ENCODE data around the gene DYNC1H1.
"Not testable (repeated sequence)": the region's sequence is repeated elsewhere in the genome, so short reads cannot be mapped to it uniquely, and the experiment has no call there.

The DYNC1H1 gene

GRCh38 chr14:101979666-101980065 lies 15.3 kb downstream of the DYNC1H1 start:
- H3K9me3 ChIP-seq (ENCODE audit: control insufficient read depth, insufficient read depth, low read length), result no peaks in the 10 kb centered on the region
- no peaks in the 10 kb centered on the region for H3K27me3 ChIP-seq (ENCODE audit: control insufficient read depth, insufficient read depth, low read length)
- H3K9ac ChIP-seq (ENCODE audit: low read depth, low read length), result no peak overlapping the region
- no peak overlapping the region for H3K27ac ChIP-seq (ENCODE audit: low read depth, low read length)
- peaks cover 87% of the 10 kb centered on the region for H3K36me3 ChIP-seq (ENCODE audit: control insufficient read depth, insufficient read depth, low read length)
- no peaks in the 10 kb centered on the region for H3K4me1 ChIP-seq (ENCODE audit: control insufficient read depth, insufficient read depth, low read length)
- no peak overlapping the region for H3K4me3 ChIP-seq (ENCODE audit: low read depth, low read length)

GRCh38 chr14:101980251-101980650 lies 15.9 kb downstream of the DYNC1H1 start:
- no peak overlapping the region for H3K27ac ChIP-seq (ENCODE audit: low read depth, low read length)
- H3K36me3 ChIP-seq (ENCODE audit: control insufficient read depth, insufficient read depth, low read length), result peaks cover 85% of the 10 kb centered on the region
- no peaks in the 10 kb centered on the region for H3K27me3 ChIP-seq (ENCODE audit: control insufficient read depth, insufficient read depth, low read length)
- H3K9me3 ChIP-seq (ENCODE audit: control insufficient read depth, insufficient read depth, low read length), result no peaks in the 10 kb centered on the region
- H3K4me3 ChIP-seq (ENCODE audit: low read depth, low read length), result no peak overlapping the region
- H3K4me1 ChIP-seq (ENCODE audit: control insufficient read depth, insufficient read depth, low read length), result no peaks in the 10 kb centered on the region
- H3K9ac ChIP-seq (ENCODE audit: low read depth, low read length), result no peak overlapping the region

- no peaks in the 10 kb centered on the region for H3K27me3 ChIP-seq (ENCODE audit: control insufficient read depth, insufficient read depth, low read length)
- no peak overlapping the region for H3K9ac ChIP-seq (ENCODE audit: low read depth, low read length)
- no peaks in the 10 kb centered on the region for H3K9me3 ChIP-seq (ENCODE audit: control insufficient read depth, insufficient read depth, low read length)
- peaks cover 89% of the 10 kb centered on the region for H3K36me3 ChIP-seq (ENCODE audit: control insufficient read depth, insufficient read depth, low read length)
- no peak overlapping the region for H3K4me3 ChIP-seq (ENCODE audit: low read depth, low read length)
- H3K4me1 ChIP-seq (ENCODE audit: control insufficient read depth, insufficient read depth, low read length), result no peaks in the 10 kb centered on the region
- H3K27ac ChIP-seq (ENCODE audit: low read depth, low read length), result no peak overlapping the region
These were observed 16.3 kb downstream of the DYNC1H1 start for GRCh38 chr14:101980700-101981099.

GRCh38 chr14:101982621-101983020 lies 18.2 kb downstream of the DYNC1H1 start:
- H3K9ac ChIP-seq (ENCODE audit: low read depth, low read length), result no peak overlapping the region
- H3K27ac ChIP-seq (ENCODE audit: low read depth, low read length), result no peak overlapping the region
- peaks cover 90% of the 10 kb centered on the region for H3K36me3 ChIP-seq (ENCODE audit: control insufficient read depth, insufficient read depth, low read length)
- H3K27me3 ChIP-seq (ENCODE audit: control insufficient read depth, insufficient read depth, low read length), result no peaks in the 10 kb centered on the region
- H3K9me3 ChIP-seq (ENCODE audit: control insufficient read depth, insufficient read depth, low read length), result no peaks in the 10 kb centered on the region
- H3K4me3 ChIP-seq (ENCODE audit: low read depth, low read length), result no peak overlapping the region
- H3K4me1 ChIP-seq (ENCODE audit: control insufficient read depth, insufficient read depth, low read length), result no peaks in the 10 kb centered on the region

GRCh38 chr14:101984831-101985230 lies 20.5 kb downstream of the DYNC1H1 start:
- not testable (repeated sequence) for H3K27ac ChIP-seq (ENCODE audit: low read depth, low read length); H3K4me3 ChIP-seq (ENCODE audit: low read depth, low read length); H3K4me1 ChIP-seq (ENCODE audit: control insufficient read depth, insufficient read depth, low read length); H3K9ac ChIP-seq (ENCODE audit: low read depth, low read length); H3K27me3 ChIP-seq (ENCODE audit: control insufficient read depth, insufficient read depth, low read length); H3K9me3 ChIP-seq (ENCODE audit: control insufficient read depth, insufficient read depth, low read length)
- peaks cover 91% of the 10 kb centered on the region for H3K36me3 ChIP-seq (ENCODE audit: control insufficient read depth, insufficient read depth, low read length)

- H3K4me3 ChIP-seq (ENCODE audit: low read depth, low read length), result no peak overlapping the region
- peaks cover 89% of the 10 kb centered on the region for H3K36me3 ChIP-seq (ENCODE audit: control insufficient read depth, insufficient read depth, low read length)
These were observed 21.6 kb downstream of the DYNC1H1 start for GRCh38 chr14:101985957-101986356.

GRCh38 chr14:101986953-101987352 lies 22.6 kb downstream of the DYNC1H1 start:
- Histone ChIP-seq H3K4me3 (ENCODE audit: low read depth, low read length) (no peak overlapping the region), H3K27ac (ENCODE audit: low read depth, low read length) (no peak overlapping the region), H3K27me3 (ENCODE audit: control insufficient read depth, insufficient read depth, low read length) (no peaks in the 10 kb centered on the region), H3K9ac (ENCODE audit: low read depth, low read length) (no peak overlapping the region), H3K36me3 (ENCODE audit: control insufficient read depth, insufficient read depth, low read length) (peaks cover 89% of the 10 kb centered on the region), H3K4me1 (ENCODE audit: control insufficient read depth, insufficient read depth, low read length) (no peaks in the 10 kb centered on the region), H3K9me3 (ENCODE audit: control insufficient read depth, insufficient read depth, low read length) (no peaks in the 10 kb centered on the region)

More at GRCh38 chr14:101985957-101986356, 21.6 kb downstream of the DYNC1H1 start:
- Histone ChIP-seq H3K4me1 (ENCODE audit: control insufficient read depth, insufficient read depth, low read length) (no peaks in the 10 kb centered on the region), H3K27ac (ENCODE audit: low read depth, low read length) (no peak overlapping the region), H3K9me3 (ENCODE audit: control insufficient read depth, insufficient read depth, low read length) (no peaks in the 10 kb centered on the region), H3K9ac (ENCODE audit: low read depth, low read length) (no peak overlapping the region), H3K27me3 (ENCODE audit: control insufficient read depth, insufficient read depth, low read length) (no peaks in the 10 kb centered on the region)

GRCh38 chr14:101988377-101988776 lies 24.0 kb downstream of the DYNC1H1 start:
- Histone ChIP-seq H3K27me3 (ENCODE audit: control insufficient read depth, insufficient read depth, low read length) (no peaks in the 10 kb centered on the region), H3K9me3 (ENCODE audit: control insufficient read depth, insufficient read depth, low read length) (no peaks in the 10 kb centered on the region), H3K4me1 (ENCODE audit: control insufficient read depth, insufficient read depth, low read length) (no peaks in the 10 kb centered on the region), H3K9ac (ENCODE audit: low read depth, low read length) (no peak overlapping the region), H3K27ac (ENCODE audit: low read depth, low read length) (no peak overlapping the region), H3K4me3 (ENCODE audit: low read depth, low read length) (no peak overlapping the region), H3K36me3 (ENCODE audit: control insufficient read depth, insufficient read depth, low read length) (peaks cover 91% of the 10 kb centered on the region)

GRCh38 chr14:101991352-101991751 lies 27.0 kb downstream of the DYNC1H1 start:
- Histone ChIP-seq H3K4me1 (ENCODE audit: control insufficient read depth, insufficient read depth, low read length) (no peaks in the 10 kb centered on the region), H3K27ac (ENCODE audit: low read depth, low read length) (no peak overlapping the region), H3K27me3 (ENCODE audit: control insufficient read depth, insufficient read depth, low read length) (no peaks in the 10 kb centered on the region), H3K9ac (ENCODE audit: low read depth, low read length) (no peak overlapping the region), H3K36me3 (ENCODE audit: control insufficient read depth, insufficient read depth, low read length) (peaks cover 92% of the 10 kb centered on the region), H3K4me3 (ENCODE audit: low read depth, low read length) (no peak overlapping the region), H3K9me3 (ENCODE audit: control insufficient read depth, insufficient read depth, low read length) (no peaks in the 10 kb centered on the region)

- no peaks in the 10 kb centered on the region for H3K9me3 ChIP-seq (ENCODE audit: control insufficient read depth, insufficient read depth, low read length)
- H3K27me3 ChIP-seq (ENCODE audit: control insufficient read depth, insufficient read depth, low read length), result no peaks in the 10 kb centered on the region
- peaks cover 92% of the 10 kb centered on the region for H3K36me3 ChIP-seq (ENCODE audit: control insufficient read depth, insufficient read depth, low read length)
- H3K27ac ChIP-seq (ENCODE audit: low read depth, low read length), result no peak overlapping the region
- H3K9ac ChIP-seq (ENCODE audit: low read depth, low read length), result no peak overlapping the region
- H3K4me1 ChIP-seq (ENCODE audit: control insufficient read depth, insufficient read depth, low read length), result no peaks in the 10 kb centered on the region
- H3K4me3 ChIP-seq (ENCODE audit: low read depth, low read length), result no peak overlapping the region
These were observed 28.3 kb downstream of the DYNC1H1 start for GRCh38 chr14:101992708-101993107.

GRCh38 chr14:101997429-101998336 lies 33.3 kb downstream of the DYNC1H1 start:
- no peaks in the 10 kb centered on the region for H3K4me1 ChIP-seq (ENCODE audit: control insufficient read depth, insufficient read depth, low read length)
- H3K9me3 ChIP-seq (ENCODE audit: control insufficient read depth, insufficient read depth, low read length), result no peaks in the 10 kb centered on the region
- no peaks in the 10 kb centered on the region for H3K27me3 ChIP-seq (ENCODE audit: control insufficient read depth, insufficient read depth, low read length)
- no peak overlapping the region for H3K27ac ChIP-seq (ENCODE audit: low read depth, low read length)
- H3K36me3 ChIP-seq (ENCODE audit: control insufficient read depth, insufficient read depth, low read length), result peaks cover 91% of the 10 kb centered on the region
- H3K9ac ChIP-seq (ENCODE audit: low read depth, low read length), result no peak overlapping the region
- H3K4me3 ChIP-seq (ENCODE audit: low read depth, low read length), result no peak overlapping the region

Data from HUES48 (cell line).